Osteoblast (primary cell): Measurements from ENCODE around the gene AREL1. TPM values are rescaled to one million over a fixed set of nuclear protein-coding genes. Genes with fewer than 3 reads are reported as not detected.

Source experiments
- DNase-seq: peaks from one replicate; pipeline ENCODE4 v3.0.0; 2011; ENCODE audit warnings: low spot score, mixed read lengths; ENCODE audit not compliant: insufficient read length; ENCODE audit errors: missing footprints
- H2AFZ ChIP-seq: 2 replicates; pipeline ENCODE4 v1.6.0; 2011; ENCODE audit warnings: mild to moderate bottlenecking, low read length
- H3K27ac ChIP-seq: 2 replicates; pipeline ENCODE4 v1.5.1; 2011; ENCODE audit warnings: mild to moderate bottlenecking, low read depth, low read length, moderate library complexity
- H3K27me3 ChIP-seq: 2 replicates; pipeline ENCODE4 v1.6.0; 2012; ENCODE audit warnings: mild to moderate bottlenecking, control low read depth, inconsistent platforms, low read length, moderate library complexity; ENCODE audit not compliant: insufficient read depth
- H3K36me3 ChIP-seq: 2 replicates; pipeline ENCODE4 v1.5.1; 2011; ENCODE audit warnings: mild to moderate bottlenecking, low read length, control low read depth, moderate library complexity; ENCODE audit not compliant: insufficient read depth
- H3K4me1 ChIP-seq: 2 replicates; pipeline ENCODE4 v1.5.1; 2011; ENCODE audit warnings: mild to moderate bottlenecking, low read length, control low read depth, moderate library complexity; ENCODE audit not compliant: insufficient read depth
- H3K4me2 ChIP-seq: 2 replicates; pipeline ENCODE4 v1.6.0; 2011; ENCODE audit warnings: mild to moderate bottlenecking, low read length; ENCODE audit not compliant: insufficient read depth
- H3K4me3 ChIP-seq: fragments of 200-600 bp; sonication (generic); 3 replicates; pipeline ENCODE4 v1.5.1; 2012; ENCODE audit warnings: mild to moderate bottlenecking, low read length, inconsistent platforms; ENCODE audit not compliant: insufficient read depth
- H3K79me2 ChIP-seq: 2 replicates; pipeline ENCODE4 v1.6.0; 2012; ENCODE audit warnings: mild to moderate bottlenecking, low read length, control low read depth, inconsistent platforms; ENCODE audit not compliant: insufficient read depth
- H3K9me3 ChIP-seq: 2 replicates; pipeline ENCODE4 v1.5.1; 2011; ENCODE audit warnings: low read depth, low read length, control low read depth
- H4K20me1 ChIP-seq: 2 replicates; pipeline ENCODE4 v1.6.0; 2012; ENCODE audit warnings: mild to moderate bottlenecking, low read length, control low read depth; ENCODE audit not compliant: insufficient read depth
- total RNA-seq: library from RNA; depleted of rRNA; stranded (reverse); fragments of >200 nt; gene quantifications from 2 replicates; pipeline ENCODE4 v1.2.3, GENCODE V29; 2012
- TF ChIP-seq, protein P1 (sequence below): IDR thresholded peaks from 2 replicates; pipeline ENCODE4 v1.5.1; 2011; ENCODE audit warnings: mild to moderate bottlenecking, low read depth, low read length, moderate library complexity; ENCODE audit errors: extremely low read depth

The AREL1 gene
- total RNA-seq, 1 donor = 27.9 TPM

DNA sequence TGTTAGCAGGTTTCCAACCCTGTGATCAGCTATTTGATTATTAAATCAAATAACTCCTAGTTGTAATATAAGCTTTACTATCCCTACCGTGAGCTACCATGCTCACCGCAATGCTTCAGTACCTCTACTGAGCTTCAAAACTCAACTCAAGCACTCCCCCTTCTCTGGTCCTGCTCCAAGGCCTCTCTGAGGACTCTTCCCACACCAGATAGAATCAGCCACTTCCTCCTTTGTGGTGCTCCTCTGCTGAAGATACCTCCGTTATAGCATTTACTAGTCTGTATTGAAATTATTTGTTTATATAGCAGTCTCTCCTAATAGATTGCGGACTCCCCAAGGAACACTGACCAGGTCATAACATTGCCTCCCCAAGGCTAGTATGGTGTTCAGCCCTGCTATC lies 17.5 kb downstream of the AREL1 start:
- Histone ChIP-seq H3K9me3 (no peaks in the 10 kb centered on the region), H3K4me1 (peaks cover 17% of the 10 kb centered on the region), H4K20me1 (peaks cover 34% of the 10 kb centered on the region), H3K27me3 (no peaks in the 10 kb centered on the region), H3K79me2 (peaks cover 83% of the 10 kb centered on the region), H3K4me3 (no peak overlapping the region), H3K27ac (no peak overlapping the region), H2AFZ (no peak overlapping the region), H3K36me3 (peaks cover 16% of the 10 kb centered on the region), H3K4me2 (no peak overlapping the region)
- TF ChIP-seq, protein P1, sequence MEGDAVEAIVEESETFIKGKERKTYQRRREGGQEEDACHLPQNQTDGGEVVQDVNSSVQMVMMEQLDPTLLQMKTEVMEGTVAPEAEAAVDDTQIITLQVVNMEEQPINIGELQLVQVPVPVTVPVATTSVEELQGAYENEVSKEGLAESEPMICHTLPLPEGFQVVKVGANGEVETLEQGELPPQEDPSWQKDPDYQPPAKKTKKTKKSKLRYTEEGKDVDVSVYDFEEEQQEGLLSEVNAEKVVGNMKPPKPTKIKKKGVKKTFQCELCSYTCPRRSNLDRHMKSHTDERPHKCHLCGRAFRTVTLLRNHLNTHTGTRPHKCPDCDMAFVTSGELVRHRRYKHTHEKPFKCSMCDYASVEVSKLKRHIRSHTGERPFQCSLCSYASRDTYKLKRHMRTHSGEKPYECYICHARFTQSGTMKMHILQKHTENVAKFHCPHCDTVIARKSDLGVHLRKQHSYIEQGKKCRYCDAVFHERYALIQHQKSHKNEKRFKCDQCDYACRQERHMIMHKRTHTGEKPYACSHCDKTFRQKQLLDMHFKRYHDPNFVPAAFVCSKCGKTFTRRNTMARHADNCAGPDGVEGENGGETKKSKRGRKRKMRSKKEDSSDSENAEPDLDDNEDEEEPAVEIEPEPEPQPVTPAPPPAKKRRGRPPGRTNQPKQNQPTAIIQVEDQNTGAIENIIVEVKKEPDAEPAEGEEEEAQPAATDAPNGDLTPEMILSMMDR = no peak
- no peak for DNase-seq

DNA sequence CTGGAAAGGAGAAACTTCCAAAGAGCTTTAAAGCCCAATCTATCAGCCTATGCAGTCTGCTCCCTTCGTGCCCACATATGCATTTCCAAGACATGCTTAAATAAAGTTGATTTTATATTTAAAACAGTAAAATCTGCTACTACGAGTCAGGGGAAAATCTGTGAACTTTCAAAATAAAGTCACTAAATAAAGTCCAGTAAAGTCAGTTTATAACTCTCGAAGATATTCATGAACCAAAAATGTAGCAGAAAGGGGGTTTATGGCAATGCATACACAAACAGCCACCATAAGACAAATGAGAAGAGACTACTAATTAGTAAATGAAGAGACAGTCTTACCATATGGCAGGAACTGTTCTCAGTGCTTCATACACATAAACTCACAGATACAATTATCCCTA lies 19.7 kb downstream of the AREL1 start:
- no peak overlapping the region for H3K27ac ChIP-seq
- H2AFZ ChIP-seq = no peak overlapping the region
- H3K4me2 ChIP-seq = no peak overlapping the region
- H3K4me3 ChIP-seq = no peak overlapping the region
- H3K4me1 ChIP-seq = peaks cover 14% of the 10 kb centered on the region
- H3K27me3 ChIP-seq = no peaks in the 10 kb centered on the region
- H3K9me3 ChIP-seq = no peaks in the 10 kb centered on the region
- TF ChIP-seq, protein P1 = no peak
- peaks cover 65% of the 10 kb centered on the region for H3K79me2 ChIP-seq
- DNase-seq = no peak
- H4K20me1 ChIP-seq = peaks cover 24% of the 10 kb centered on the region
- H3K36me3 ChIP-seq = peaks cover 30% of the 10 kb centered on the region

DNA sequence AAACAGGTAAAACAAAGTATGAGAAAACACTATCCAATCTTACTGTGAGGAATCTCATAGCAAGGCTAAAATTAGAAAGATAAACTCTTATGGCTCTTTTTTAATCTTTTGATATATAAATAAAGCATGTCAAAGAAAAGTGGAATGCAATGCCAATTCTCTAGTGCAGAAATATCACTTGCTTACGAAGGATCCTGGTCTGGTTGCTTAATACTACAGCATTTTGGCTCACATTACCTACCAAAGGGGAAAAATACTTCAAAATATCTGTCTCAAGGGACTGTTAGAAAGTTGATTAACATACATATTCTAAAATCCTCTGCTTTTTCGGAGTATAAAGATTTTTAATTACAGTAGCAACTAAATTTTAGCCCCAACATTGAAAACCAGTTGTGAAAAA lies 21.4 kb downstream of the AREL1 start:
- Histone ChIP-seq H3K79me2 (peaks cover 61% of the 10 kb centered on the region), H3K4me2 (no peak overlapping the region), H3K9me3 (no peaks in the 10 kb centered on the region), H4K20me1 (peaks cover 18% of the 10 kb centered on the region), H3K27me3 (no peaks in the 10 kb centered on the region), H3K36me3 (peaks cover 37% of the 10 kb centered on the region), H3K4me3 (no peak overlapping the region), H3K4me1 (no peaks in the 10 kb centered on the region), H2AFZ (no peak overlapping the region), H3K27ac (no peak overlapping the region)
- TF ChIP-seq, protein P1 = no peak
- no peak for DNase-seq

DNA sequence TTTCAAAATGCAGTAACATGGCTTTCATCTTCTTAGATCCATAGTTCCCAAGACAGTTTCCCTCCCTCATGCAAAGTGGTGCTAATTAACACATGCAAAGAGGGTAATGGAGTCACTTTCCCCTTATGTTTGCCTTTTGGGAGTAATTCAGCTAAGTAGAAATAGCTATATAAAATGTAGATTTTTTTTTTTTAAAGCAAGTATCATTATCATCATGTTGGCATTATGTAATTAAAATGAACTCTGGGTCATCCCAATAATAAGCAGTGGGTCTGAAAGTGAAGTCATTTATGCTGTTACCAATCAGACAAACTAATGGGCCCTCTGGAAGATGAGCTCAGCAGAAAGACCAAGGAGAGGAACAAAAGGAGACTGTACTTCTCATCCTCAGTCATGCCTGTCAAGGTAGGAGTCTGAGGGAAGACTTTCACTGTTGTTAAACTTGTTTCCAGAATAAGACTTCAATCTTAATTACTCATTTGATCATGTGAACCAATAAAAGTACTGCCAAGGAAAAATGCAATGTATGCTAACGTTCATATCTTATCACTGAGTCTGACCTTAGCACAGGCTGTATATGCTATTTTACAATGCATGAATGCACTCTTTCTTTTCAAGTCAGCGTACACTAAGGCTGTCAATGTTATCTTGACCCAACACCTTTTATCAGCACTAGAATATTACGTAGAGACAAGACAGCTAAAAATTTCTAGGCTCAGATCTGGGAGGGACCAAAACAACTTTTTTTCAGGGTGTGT lies 26.8 kb downstream of the AREL1 start:
- Histone ChIP-seq H2AFZ (no peak overlapping the region), H3K4me3 (no peak overlapping the region), H3K9me3 (no peaks in the 10 kb centered on the region), H4K20me1 (no peaks in the 10 kb centered on the region), H3K4me2 (no peak overlapping the region), H3K27ac (no peak overlapping the region), H3K4me1 (no peaks in the 10 kb centered on the region), H3K36me3 (peaks cover 54% of the 10 kb centered on the region), H3K79me2 (peaks cover 16% of the 10 kb centered on the region), H3K27me3 (no peaks in the 10 kb centered on the region)
- DNase-seq = no peak
- TF ChIP-seq, protein P1 = no peak
